Measurements from ENCODE around the gene FBL.
"Not testable (repeated sequence)": the region's sequence is repeated elsewhere in the genome, so short reads cannot be mapped to it uniquely, and the experiment has no call there.

DNA sequence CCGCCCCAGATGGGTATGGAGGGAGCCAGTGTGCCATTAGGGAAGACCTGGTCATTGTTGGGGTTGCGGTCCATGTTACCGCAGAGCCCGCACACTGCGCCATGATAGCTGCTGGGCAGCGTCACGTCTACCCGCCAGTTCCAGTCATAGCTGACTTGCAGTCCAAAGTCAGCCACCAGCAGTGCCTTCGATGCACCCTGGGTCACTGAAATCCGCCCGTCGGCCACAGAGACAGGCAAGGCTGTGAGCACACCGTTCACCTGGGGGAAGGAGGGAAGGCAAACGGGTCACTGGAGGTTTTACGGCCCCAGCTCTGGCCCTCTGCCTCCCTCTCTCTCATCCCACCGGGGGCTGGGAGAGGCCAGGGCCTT is 48.0 kb upstream of the FBL start:
- not testable (repeated sequence) for TF ChIP-seq CHD2 (IDR thresholded peaks at IDR 0.05; ENCODE audit: low read length, partially characterized antibody); POLR2A (IDR thresholded peaks at IDR 0.05; ENCODE audit: low read length); RFX5 (IDR thresholded peaks at IDR 0.05)
- TF ChIP-seq, protein P1, sequence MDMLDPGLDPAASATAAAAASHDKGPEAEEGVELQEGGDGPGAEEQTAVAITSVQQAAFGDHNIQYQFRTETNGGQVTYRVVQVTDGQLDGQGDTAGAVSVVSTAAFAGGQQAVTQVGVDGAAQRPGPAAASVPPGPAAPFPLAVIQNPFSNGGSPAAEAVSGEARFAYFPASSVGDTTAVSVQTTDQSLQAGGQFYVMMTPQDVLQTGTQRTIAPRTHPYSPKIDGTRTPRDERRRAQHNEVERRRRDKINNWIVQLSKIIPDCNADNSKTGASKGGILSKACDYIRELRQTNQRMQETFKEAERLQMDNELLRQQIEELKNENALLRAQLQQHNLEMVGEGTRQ (IDR thresholded peaks at IDR 0.05): not testable (repeated sequence)
- TF ChIP-seq, protein P2, sequence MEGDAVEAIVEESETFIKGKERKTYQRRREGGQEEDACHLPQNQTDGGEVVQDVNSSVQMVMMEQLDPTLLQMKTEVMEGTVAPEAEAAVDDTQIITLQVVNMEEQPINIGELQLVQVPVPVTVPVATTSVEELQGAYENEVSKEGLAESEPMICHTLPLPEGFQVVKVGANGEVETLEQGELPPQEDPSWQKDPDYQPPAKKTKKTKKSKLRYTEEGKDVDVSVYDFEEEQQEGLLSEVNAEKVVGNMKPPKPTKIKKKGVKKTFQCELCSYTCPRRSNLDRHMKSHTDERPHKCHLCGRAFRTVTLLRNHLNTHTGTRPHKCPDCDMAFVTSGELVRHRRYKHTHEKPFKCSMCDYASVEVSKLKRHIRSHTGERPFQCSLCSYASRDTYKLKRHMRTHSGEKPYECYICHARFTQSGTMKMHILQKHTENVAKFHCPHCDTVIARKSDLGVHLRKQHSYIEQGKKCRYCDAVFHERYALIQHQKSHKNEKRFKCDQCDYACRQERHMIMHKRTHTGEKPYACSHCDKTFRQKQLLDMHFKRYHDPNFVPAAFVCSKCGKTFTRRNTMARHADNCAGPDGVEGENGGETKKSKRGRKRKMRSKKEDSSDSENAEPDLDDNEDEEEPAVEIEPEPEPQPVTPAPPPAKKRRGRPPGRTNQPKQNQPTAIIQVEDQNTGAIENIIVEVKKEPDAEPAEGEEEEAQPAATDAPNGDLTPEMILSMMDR (IDR thresholded peaks at IDR 0.05): not testable (repeated sequence)
- TF ChIP-seq, protein P3, sequence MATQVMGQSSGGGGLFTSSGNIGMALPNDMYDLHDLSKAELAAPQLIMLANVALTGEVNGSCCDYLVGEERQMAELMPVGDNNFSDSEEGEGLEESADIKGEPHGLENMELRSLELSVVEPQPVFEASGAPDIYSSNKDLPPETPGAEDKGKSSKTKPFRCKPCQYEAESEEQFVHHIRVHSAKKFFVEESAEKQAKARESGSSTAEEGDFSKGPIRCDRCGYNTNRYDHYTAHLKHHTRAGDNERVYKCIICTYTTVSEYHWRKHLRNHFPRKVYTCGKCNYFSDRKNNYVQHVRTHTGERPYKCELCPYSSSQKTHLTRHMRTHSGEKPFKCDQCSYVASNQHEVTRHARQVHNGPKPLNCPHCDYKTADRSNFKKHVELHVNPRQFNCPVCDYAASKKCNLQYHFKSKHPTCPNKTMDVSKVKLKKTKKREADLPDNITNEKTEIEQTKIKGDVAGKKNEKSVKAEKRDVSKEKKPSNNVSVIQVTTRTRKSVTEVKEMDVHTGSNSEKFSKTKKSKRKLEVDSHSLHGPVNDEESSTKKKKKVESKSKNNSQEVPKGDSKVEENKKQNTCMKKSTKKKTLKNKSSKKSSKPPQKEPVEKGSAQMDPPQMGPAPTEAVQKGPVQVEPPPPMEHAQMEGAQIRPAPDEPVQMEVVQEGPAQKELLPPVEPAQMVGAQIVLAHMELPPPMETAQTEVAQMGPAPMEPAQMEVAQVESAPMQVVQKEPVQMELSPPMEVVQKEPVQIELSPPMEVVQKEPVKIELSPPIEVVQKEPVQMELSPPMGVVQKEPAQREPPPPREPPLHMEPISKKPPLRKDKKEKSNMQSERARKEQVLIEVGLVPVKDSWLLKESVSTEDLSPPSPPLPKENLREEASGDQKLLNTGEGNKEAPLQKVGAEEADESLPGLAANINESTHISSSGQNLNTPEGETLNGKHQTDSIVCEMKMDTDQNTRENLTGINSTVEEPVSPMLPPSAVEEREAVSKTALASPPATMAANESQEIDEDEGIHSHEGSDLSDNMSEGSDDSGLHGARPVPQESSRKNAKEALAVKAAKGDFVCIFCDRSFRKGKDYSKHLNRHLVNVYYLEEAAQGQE (IDR thresholded peaks at IDR 0.05): not testable (repeated sequence)

Measured in A549 (cell line).